H1 (cell line): ENCODE results near the gene ZBTB1. TPM values are rescaled to one million over a fixed set of nuclear protein-coding genes. Genes with fewer than 3 reads are reported as not detected.
"Not testable (repeated sequence)": the region's sequence is repeated elsewhere in the genome, so short reads cannot be mapped to it uniquely, and the experiment has no call there.

Experiments used
- CTCF ChIA-PET: fragments of 300-600 bp; sonication (Branson Sonifier 250); formaldehyde crosslinking; loops from one replicate; lab custom pipeline; 2021; ENCODE audit not compliant: partially characterized antibody; lab: Charles Lee
- POLR2A ChIA-PET: fragments of 300-600 bp; sonication (Branson Sonifier 250); formaldehyde crosslinking; loops from one replicate; lab custom pipeline; 2021; ENCODE audit warnings: inconsistent platforms; ENCODE audit not compliant: partially characterized antibody; lab: Charles Lee
- DNase-seq, 2 experiments: peaks; one replicate each; pipeline versions ENCODE4 v3.0.0 to v3.0.0-alpha.2; 2010 to 2022; ENCODE audit warnings: low spot score in 2 of 2, low read depth in 1 of 2, mixed read lengths in 1 of 2
- FAIRE-seq: peaks from 2 replicates; lab custom pipeline; 2011; peaks lifted over from hg19 to GRCh38; lab: Jason Lieb, UNC
- H2AFZ ChIP-seq: 2 replicates; pipeline ENCODE4 v1.8.1; 2012; ENCODE audit warnings: low read length, inconsistent platforms
- H2AK5ac ChIP-seq: 2 replicates; pipeline ENCODE4 v1.6.1; 2013; ENCODE audit warnings: low read depth, low read length
- H2BK120ac ChIP-seq: replicated peaks from 2 replicates; pipeline ENCODE3; 2013; ENCODE audit warnings: low read depth, low read length, inconsistent platforms
- H2BK12ac ChIP-seq: 2 replicates; pipeline ENCODE4 v1.6.1; 2013; ENCODE audit warnings: low read depth, low read length
- H2BK15ac ChIP-seq: 2 replicates; pipeline ENCODE4 v1.6.1; 2013; ENCODE audit warnings: low read length
- H2BK20ac ChIP-seq: 2 replicates; pipeline ENCODE4 v1.6.1; 2013; ENCODE audit warnings: low read length
- H2BK5ac ChIP-seq: 2 replicates; pipeline ENCODE4 v1.6.1; 2013; ENCODE audit warnings: low read depth, low read length
- H3K14ac ChIP-seq: 2 replicates; pipeline ENCODE4 v1.6.1; 2013; ENCODE audit warnings: inconsistent platforms; ENCODE audit not compliant: insufficient read length
- H3K18ac ChIP-seq: 2 replicates; pipeline ENCODE4 v1.6.1; 2013; ENCODE audit warnings: low read length; ENCODE audit errors: extremely low read depth
- H3K23ac ChIP-seq: 2 replicates; pipeline ENCODE4 v1.6.1; 2013; ENCODE audit warnings: inconsistent platforms; ENCODE audit not compliant: insufficient read length
- H3K23me2 ChIP-seq: 2 replicates; pipeline ENCODE4 v1.6.1; 2013; ENCODE audit warnings: low read depth, low read length
- H3K27ac ChIP-seq: 2 replicates; pipeline ENCODE4 v1.6.1; 2011; ENCODE audit warnings: low read depth, low read length, inconsistent platforms
- H3K27me3 ChIP-seq, 4 experiments: replicated peaks in 1 of 4; 1 replicate in 1 of 4; 2 replicates in 3 of 4; pipeline versions ENCODE4 v1.6.1 to v1.8.1; 2011 to 2013; ENCODE audit warnings: low read length in 3 of 4, mild to moderate bottlenecking in 3 of 4, inconsistent platforms in 2 of 4, mixed read lengths in 2 of 4, moderate library complexity in 1 of 4; ENCODE audit not compliant: control insufficient read depth in 3 of 4, insufficient read depth in 3 of 4; ENCODE audit errors: extremely low read depth in 1 of 4
- H3K36me3 ChIP-seq, 4 experiments: 2 replicates each; pipeline versions ENCODE4 v1.6.1 to v1.8.1; 2011 to 2013; ENCODE audit warnings: mild to moderate bottlenecking in 4 of 4, low read length in 3 of 4, moderate library complexity in 2 of 4, control low read depth in 1 of 4, inconsistent platforms in 1 of 4; ENCODE audit not compliant: insufficient read depth in 4 of 4, control insufficient read depth in 2 of 4
- H3K4ac ChIP-seq: replicated peaks from 2 replicates; pipeline ENCODE3; 2013; ENCODE audit warnings: low read length, low read depth, mixed read lengths, inconsistent platforms; ENCODE audit not compliant: insufficient read length
- H3K4me1 ChIP-seq, 4 experiments: replicated peaks in 1 of 4; 1 replicate in 1 of 4; 2 replicates in 3 of 4; pipeline versions ENCODE4 v1.6.1 to v1.8.1; 2011 to 2013; ENCODE audit warnings: low read length in 3 of 4, inconsistent platforms in 2 of 4, mixed read lengths in 1 of 4; ENCODE audit not compliant: insufficient read depth in 4 of 4, control insufficient read depth in 3 of 4
- H3K4me2 ChIP-seq, 2 experiments: 2 replicates each; pipeline versions ENCODE4 v1.6.1 to v1.8.1; 2011 to 2013; ENCODE audit warnings: low read depth in 2 of 2, low read length in 2 of 2, control low read depth in 1 of 2, inconsistent platforms in 1 of 2, mild to moderate bottlenecking in 1 of 2; ENCODE audit not compliant: insufficient read depth in 1 of 2
- H3K4me3 ChIP-seq, 4 experiments: fragments of 200-600, 300-600 bp in 1 of 4; sonication (generic), shearing (Covaris generic), sonication (Bioruptor Twin) in 1 of 4; 2 replicates each; pipeline versions ENCODE4 v1.5.1 to v1.8.1; 2011 to 2016; ENCODE audit warnings: low read length in 4 of 4, low read depth in 3 of 4, control low read depth in 2 of 4, inconsistent platforms in 2 of 4, mild to moderate bottlenecking in 2 of 4, mixed read lengths in 1 of 4, moderate library complexity in 1 of 4; ENCODE audit not compliant: insufficient read depth in 2 of 4; ENCODE audit errors: extremely low read depth in 1 of 4
- H3K56ac ChIP-seq: replicated peaks from 2 replicates; pipeline ENCODE3; 2013; ENCODE audit warnings: low read depth, mild to moderate bottlenecking, mixed read lengths, low read length, inconsistent platforms; ENCODE audit not compliant: insufficient read length
- H3K79me1 ChIP-seq: 2 replicates; pipeline ENCODE4 v1.6.1; 2013; ENCODE audit warnings: low read depth, low read length, control low read depth
- H3K79me2 ChIP-seq, 2 experiments: 2 replicates each; pipeline versions ENCODE4 v1.6.1 to v1.8.1; 2012 to 2013; ENCODE audit warnings: low read length in 2 of 2, mild to moderate bottlenecking in 2 of 2, inconsistent platforms in 1 of 2; ENCODE audit not compliant: insufficient read depth in 2 of 2, control insufficient read depth in 1 of 2
- H3K9ac ChIP-seq, 4 experiments: replicated peaks in 1 of 4; 1 replicate in 1 of 4; 2 replicates in 3 of 4; pipeline versions ENCODE4 v1.6.1 to v1.8.1; 2011 to 2013; ENCODE audit warnings: low read depth in 3 of 4, low read length in 3 of 4, control low read depth in 2 of 4, mild to moderate bottlenecking in 2 of 4, moderate library complexity in 2 of 4, inconsistent platforms in 1 of 4; ENCODE audit errors: extremely low read depth in 1 of 4
- H3K9me3 ChIP-seq, 2 experiments: 2 replicates each; pipeline versions ENCODE4 v1.6.1 to v1.8.1; 2012 to 2013; ENCODE audit warnings: mild to moderate bottlenecking in 2 of 2, moderate library complexity in 2 of 2, control low read depth in 1 of 2, inconsistent platforms in 1 of 2, low read depth in 1 of 2, low read length in 1 of 2, mixed read lengths in 1 of 2; ENCODE audit not compliant: insufficient read depth in 2 of 2
- H4K20me1 ChIP-seq, 2 experiments: replicated peaks in 1 of 2; 2 replicates each; pipeline versions ENCODE3 to v1.8.1; 2011 to 2013; ENCODE audit warnings: inconsistent platforms in 2 of 2, low read length in 2 of 2, mild to moderate bottlenecking in 1 of 2; ENCODE audit not compliant: insufficient read depth in 2 of 2, control insufficient read depth in 1 of 2
- H4K5ac ChIP-seq: 2 replicates; pipeline ENCODE4 v1.6.1; 2013; ENCODE audit warnings: low read length, low read depth, mixed read lengths, inconsistent platforms; ENCODE audit not compliant: insufficient read length
- H4K8ac ChIP-seq: 2 replicates; pipeline ENCODE4 v1.8.0; 2013; ENCODE audit warnings: mild to moderate bottlenecking, moderate library complexity, low read length, inconsistent platforms; ENCODE audit not compliant: insufficient read depth; ENCODE audit errors: extremely low read depth
- H4K91ac ChIP-seq: replicated peaks from 2 replicates; pipeline ENCODE3; 2013; ENCODE audit warnings: low read length, mixed read lengths, inconsistent platforms; ENCODE audit not compliant: insufficient read length
- WGBS, 2 experiments: shearing (Covaris generic) in 1 of 2; methylation state at CpG; one replicate each; pipeline versions ENCODE4 v1.1.6 to v1.1.7; 2013 to 2015; ENCODE audit warnings: low lambda C conversion rate in 2 of 2, mixed read lengths in 2 of 2, inconsistent platforms in 1 of 2, low coverage in 1 of 2, missing lambda C conversion rate in 1 of 2; ENCODE audit not compliant: insufficient replicate concordance in 2 of 2, insufficient coverage in 1 of 2, insufficient read length in 1 of 2; ENCODE audit errors: extremely low coverage in 1 of 2, missing lambda C conversion rate in 1 of 2; 5-methylcytosine and 5-hydroxymethylcytosine counted together
- polyA plus RNA-seq, 7 experiments: library from polyadenylated mRNA; depleted of rRNA in 3 of 7; stranded (reverse) in 5 of 7; unstranded in 2 of 7; fragments of >200 nt in 5 of 7; fragments of 200-250 nt in 2 of 7; gene quantifications; 1 replicate in 5 of 7; 2 replicates in 1 of 7; 4 replicates in 1 of 7; pipeline versions ENCODE4 v1.2.1 to v1.2.3, GENCODE V29; 2011 to 2013; ENCODE audit warnings: missing spikeins in 2 of 7, mixed read lengths in 2 of 7
- total RNA-seq: library from RNA; stranded (reverse); fragmentation: NEBNext Ultra II Directional; extraction: Animal tissue kit (Norgen Biotek cat#: 25700); gene quantifications from 2 replicates; pipeline ENCODE4 v1.2.1, GENCODE V29; 2021

ZBTB1 gene
- total and polyA plus RNA-seq, 2 of the 8 experiments (the other 6 are each of a cell fraction or from before 2014, with no cell fraction given): 13.6 to 27.5 TPM

- WGBS, 2 experiments: 96% methylated on average over 6 of the region's 6 CpGs; no CpG with 5 or more reads in 1 of the 2 experiments
- H3K9ac ChIP-seq, H3K4me3 ChIP-seq, H2BK5ac ChIP-seq, H2BK120ac ChIP-seq, H3K18ac ChIP-seq, H3K4ac ChIP-seq, H4K20me1 ChIP-seq, H3K27me3 ChIP-seq, FAIRE-seq, H2AK5ac ChIP-seq, H3K4me2 ChIP-seq, H3K27ac ChIP-seq, H2BK15ac ChIP-seq, H2AFZ ChIP-seq, H2BK12ac ChIP-seq, H3K14ac ChIP-seq, H3K23ac ChIP-seq, H4K5ac ChIP-seq, H3K23me2 ChIP-seq, H3K4me1 ChIP-seq, H2BK20ac ChIP-seq, H3K56ac ChIP-seq, H3K79me1 ChIP-seq, H3K9me3 ChIP-seq, DNase-seq, H4K8ac ChIP-seq, H4K91ac ChIP-seq: not testable (repeated sequence)
- H3K36me3 ChIP-seq: peaks cover 0 to 12% (median 4%) of the 10 kb centered on the region in 4 experiments; a peak in 5 of 8 replicates
- POLR2A ChIA-PET: interaction anchor here (5.5 kb wide), 1 partner anchor 23 kb away, joined by 27 read pairs; the partner anchor contains the start of gene HSPA2
- CTCF ChIA-PET: interaction anchor here (1.0 kb wide), 1 partner anchor 23 kb away, joined by 5 read pairs; the partner anchor contains the start of gene HSPA2
- peaks cover 0 to 70% of the 10 kb centered on the region in 2 experiments; a peak in 2 of 4 replicates for H3K79me2 ChIP-seq
Observed at GRCh38 chr14:64517667-64518066, 13.1 kb downstream of the ZBTB1 start.
